Left renal pelvis (tissue), 4 donors: ENCODE measurements around the gene TUFT1. TPM values are rescaled to one million over a fixed set of nuclear protein-coding genes. Genes with fewer than 3 reads are reported as not detected.

ENCODE experiments used
- DNase-seq, 4 donors: peaks; one replicate each; pipeline ENCODE4 v3.0.0-alpha.2; 2013; ENCODE audit warnings: low read depth in 4 of 4, low spot score in 3 of 4
- polyA plus RNA-seq, 4 donors: library from polyadenylated mRNA; unstranded; fragments of 120-200 nt; gene quantifications; one replicate each; pipeline ENCODE4 v1.2.1, GENCODE V29; 2013; ENCODE audit not compliant: insufficient read length in 4 of 4

The TUFT1 gene
- polyA plus RNA-seq, 4 donors, result 4.7 to 13.6 (median 10.7) TPM

- DNase-seq, result no peak
These were observed 4.5 kb upstream of the TUFT1 start for GRCh38 chr1:151535326-151536271.

GRCh38 chr1:151536499-151536898 is 3.6 kb upstream of the TUFT1 start:
- no peak for DNase-seq

- DNase-seq, result no peak
These were observed 3.0 kb upstream of the TUFT1 start for GRCh38 chr1:151537112-151537511.

- DNase-seq, result peak in 1 of 4 donors; percentile 57
These were observed 638 bp upstream of the TUFT1 start for GRCh38 chr1:151539321-151540020.

- DNase-seq, result no peak
These were observed 871 bp downstream of the TUFT1 start for GRCh38 chr1:151540982-151541377.

GRCh38 chr1:151541752-151542151 is 1.6 kb downstream of the TUFT1 start:
- DNase-seq, result no peak

GRCh38 chr1:151542710-151543129 is 2.6 kb downstream of the TUFT1 start:
- DNase-seq, result no peak

- no peak for DNase-seq
These were observed 5.4 kb downstream of the TUFT1 start for GRCh38 chr1:151545542-151545941.

- no peak for DNase-seq
These were observed 6.2 kb downstream of the TUFT1 start for GRCh38 chr1:151546011-151546925.

GRCh38 chr1:151547119-151547899 is 7.2 kb downstream of the TUFT1 start:
- DNase-seq, result peak in 1 of 4 donors; percentile 21

- DNase-seq, result no peak
These were observed 7.8 kb downstream of the TUFT1 start for GRCh38 chr1:151547900-151548230.

- DNase-seq, result no peak
These were observed 9.1 kb downstream of the TUFT1 start for GRCh38 chr1:151549199-151549598.

- no peak for DNase-seq
These were observed 13.6 kb downstream of the TUFT1 start for GRCh38 chr1:151553659-151554058.

- DNase-seq, result no peak
These were observed 15.9 kb downstream of the TUFT1 start for GRCh38 chr1:151556052-151556451.

- no peak for DNase-seq
These were observed 22.6 kb downstream of the TUFT1 start for GRCh38 chr1:151562661-151563060.

GRCh38 chr1:151563376-151563775 is 23.3 kb downstream of the TUFT1 start:
- no peak for DNase-seq

GRCh38 chr1:151565502-151566189 is 25.5 kb downstream of the TUFT1 start:
- no peak for DNase-seq

- no peak for DNase-seq
These were observed 28.5 kb downstream of the TUFT1 start for GRCh38 chr1:151568626-151569088.

- no peak for DNase-seq
These were observed 30.7 kb downstream of the TUFT1 start for GRCh38 chr1:151570819-151571218.
